ENCODE results near the gene FYB1.

Gene FYB1

DNA sequence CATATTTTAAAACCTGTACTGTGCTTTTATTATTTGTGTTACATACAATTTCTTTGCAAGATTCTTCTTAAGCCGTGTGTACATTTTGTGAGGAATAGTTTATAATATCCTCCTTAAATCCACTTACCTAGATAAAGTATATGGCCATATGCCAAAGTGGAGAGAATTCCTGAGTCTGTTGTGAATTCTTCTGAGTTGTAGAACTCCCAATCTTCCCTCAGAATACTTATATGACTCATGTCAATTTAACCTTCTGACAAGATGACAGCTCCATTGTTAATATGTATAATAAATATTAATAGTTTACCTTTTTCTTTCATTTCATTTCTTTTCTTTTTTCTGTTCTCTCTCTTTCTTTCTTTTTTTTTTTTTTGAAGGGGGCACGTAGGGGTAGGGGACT is 139.2 kb downstream of the FYB1 start:
- no peak for DNase-seq

DNA sequence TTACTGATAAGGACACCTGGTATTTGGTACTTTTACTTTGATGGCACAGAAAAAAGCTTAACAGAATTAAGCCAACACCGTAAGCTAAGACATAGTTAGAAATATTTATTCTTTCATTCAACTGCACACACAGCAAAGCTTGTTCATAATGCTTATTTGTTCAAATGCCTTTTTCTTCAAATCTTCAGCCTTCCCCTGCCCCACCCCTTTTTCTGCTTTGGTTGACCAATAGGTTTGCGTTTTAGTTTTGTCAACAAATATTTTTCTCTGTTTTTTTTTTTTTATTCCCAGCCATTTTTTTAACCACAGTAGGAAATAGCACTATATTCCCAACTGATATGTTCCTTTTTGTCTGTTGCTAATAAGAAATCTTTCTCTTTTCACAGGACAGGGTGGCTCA is 140.2 kb downstream of the FYB1 start:
- no peak for DNase-seq

DNA sequence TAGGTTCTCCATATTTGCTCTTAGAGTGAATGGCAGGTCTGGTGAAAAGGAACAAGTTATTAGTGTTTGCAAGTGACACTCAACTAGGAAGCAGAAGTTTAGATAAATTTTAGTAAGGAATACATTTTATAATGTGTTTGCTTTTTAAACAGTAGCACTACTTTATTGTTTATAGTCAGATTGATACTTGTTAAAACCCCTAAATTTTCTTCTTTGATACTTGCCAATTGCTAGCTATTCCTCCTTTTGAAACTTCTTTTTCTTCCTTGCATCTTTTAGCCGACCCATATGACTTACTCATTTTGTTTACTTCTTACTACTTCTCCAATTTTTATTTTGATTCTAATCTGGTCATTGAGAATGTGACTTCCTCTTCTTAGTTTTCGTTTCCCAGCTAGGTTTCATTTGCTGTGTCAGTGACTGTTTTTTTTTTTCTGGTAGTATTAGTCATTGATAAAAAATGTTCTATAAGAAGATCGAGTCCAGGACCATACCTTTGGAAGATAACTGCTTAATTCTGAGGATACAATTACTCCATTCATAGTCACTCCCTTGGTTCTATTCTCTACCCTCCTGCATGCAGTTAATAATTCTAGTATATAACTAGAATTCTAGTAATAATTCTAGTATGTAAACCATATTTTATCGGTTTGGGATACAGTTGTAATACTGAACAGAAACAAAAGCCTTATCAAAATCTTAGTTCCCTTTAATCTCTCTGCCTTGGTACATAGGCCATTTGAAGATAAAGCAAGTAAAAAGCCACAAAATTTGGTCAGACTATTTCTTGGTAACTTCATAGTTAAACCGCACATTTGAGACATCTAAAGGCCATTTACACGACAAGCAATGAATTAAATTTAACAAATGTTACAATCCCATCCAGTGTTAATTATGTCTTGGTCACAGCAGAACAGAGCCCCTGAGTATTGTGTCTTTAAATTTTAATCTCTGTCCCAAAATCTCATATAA is 142.3 kb downstream of the FYB1 start:
- DNase-seq, result peak; percentile 17 to 87 (median 53)

DNA sequence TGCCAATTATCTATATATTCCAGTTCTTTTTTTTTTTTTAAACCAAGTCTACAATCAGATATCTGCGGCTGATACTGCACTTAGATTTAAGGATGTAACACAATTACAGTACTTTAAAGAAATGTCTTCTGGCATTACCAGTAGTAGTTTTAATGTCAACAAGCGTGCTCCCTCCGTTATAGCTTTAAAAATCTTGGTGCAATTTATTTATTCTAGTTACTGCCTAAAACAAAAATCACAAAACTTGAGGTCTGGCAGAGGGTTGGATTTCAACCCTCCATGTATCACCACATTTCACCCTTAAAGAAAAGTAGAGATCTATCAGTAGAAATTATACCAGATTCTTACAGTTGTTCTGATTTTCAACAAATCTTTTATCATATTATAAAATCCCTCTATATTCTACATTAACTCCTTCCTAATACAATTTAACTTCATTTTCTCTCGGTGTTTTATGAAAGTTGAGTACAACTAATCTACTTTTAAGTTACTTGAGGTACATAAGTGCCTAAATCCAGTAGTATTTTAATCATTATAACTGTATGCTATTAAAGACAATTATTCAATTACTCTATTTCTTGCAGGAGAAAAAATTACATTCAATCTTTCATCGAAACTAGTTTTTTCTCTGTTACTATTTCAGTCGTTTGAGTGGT is 143.1 kb downstream of the FYB1 start:
- DNase-seq, result no peak

DNA sequence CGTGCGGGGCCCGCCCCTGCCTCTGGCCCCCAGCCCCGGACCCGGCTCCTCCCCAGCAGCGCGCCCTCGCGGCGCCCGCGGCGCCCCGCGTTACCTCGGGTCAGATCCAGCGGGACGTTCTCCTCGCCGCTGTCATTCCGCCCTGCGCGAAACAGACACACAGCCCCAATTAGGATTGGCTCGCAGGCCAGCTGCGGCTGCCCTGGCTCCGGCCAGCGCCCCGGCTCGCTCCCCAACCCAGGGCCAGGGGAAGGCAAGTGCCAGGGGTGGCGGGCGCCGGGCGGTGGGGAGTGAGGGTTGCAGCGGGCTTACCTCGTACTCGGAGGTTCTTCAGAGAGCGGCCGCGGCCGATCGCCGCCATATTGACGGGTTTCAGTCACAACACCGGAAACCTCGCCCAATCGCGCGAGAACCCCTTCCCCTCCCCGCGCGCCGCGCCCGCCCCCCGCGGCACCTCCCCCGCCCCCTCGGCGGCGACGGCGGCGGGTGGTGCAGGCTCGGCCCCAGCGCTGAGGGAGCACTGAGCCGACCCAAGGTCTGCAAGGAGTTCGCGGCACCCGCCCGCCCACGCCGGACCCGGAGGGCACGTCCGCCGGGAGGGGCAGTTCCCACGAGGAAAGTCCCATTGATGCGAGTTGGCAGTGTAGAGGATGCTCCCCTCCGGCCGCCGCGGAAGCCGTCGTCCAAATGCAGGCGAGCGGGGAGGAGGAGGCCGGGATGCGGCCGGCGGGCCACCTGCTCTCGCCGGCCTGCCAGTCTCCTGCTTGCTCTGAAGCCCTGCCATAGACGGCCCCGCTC is 145.1 kb downstream of the FYB1 start, which contains the start of gene RICTOR:
Gene RICTOR, minus strand, starts transcription at position 383 of the 798 bp plus-strand sequence. Its CDS starts 22 bp downstream, at position 361.
- peak; percentile 93 to 98 (median 96) for DNase-seq

DNA sequence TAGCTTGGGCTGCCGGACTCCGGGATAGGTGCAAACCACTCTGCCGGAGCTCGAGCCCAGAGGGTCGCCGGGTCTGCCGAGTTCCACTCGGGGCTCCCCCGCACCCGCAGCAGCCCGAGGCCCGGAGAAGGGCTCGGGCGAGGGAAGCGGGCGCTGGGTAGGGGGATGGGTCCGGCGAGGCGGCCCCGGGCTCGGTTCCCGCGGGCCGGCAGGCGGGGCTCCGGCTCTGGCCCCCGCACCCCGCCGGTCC is 145.7 kb downstream of the FYB1 start:
- no peak for DNase-seq

DNA sequence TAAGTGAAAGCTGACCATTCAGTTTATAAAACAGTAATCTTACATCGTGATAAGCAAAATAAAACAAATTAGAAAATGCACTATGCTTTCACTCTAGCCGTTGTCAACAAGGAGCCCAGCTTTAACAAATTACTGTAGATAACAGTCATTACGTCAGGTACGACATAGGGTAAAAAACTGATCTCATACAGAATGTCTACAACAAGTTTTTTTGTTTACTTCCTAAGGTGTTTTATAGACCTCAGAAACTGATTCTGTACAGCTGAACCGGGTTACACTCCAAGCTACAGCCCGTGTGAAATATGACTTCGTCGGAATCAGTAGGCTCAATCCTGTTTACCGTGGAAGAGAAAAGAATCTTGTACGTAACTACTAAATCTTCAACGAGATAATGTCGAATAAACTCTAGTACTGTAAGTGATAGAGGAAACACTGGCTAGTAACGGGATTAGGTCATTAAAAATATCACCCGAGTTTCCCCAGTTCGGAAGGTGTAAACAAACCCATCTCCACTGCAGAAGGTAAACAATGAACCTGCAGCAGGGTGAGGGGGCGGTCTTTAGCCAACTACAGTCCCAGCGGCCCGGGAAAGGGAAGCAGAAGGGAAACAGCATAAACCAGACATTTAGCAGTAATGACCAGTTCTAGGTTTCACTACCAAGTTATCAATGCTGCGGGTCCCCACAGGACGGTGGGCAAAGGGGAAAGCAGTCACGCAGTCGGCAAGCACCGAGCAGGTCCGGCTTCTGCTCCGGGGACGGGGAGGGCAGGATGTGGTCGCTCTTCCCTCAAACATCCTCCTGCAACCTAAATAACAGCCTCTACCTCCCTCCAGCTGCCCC is 146.2 kb downstream of the FYB1 start:
- DNase-seq, result peak; percentile 44 to 67 (median 66)

DNA sequence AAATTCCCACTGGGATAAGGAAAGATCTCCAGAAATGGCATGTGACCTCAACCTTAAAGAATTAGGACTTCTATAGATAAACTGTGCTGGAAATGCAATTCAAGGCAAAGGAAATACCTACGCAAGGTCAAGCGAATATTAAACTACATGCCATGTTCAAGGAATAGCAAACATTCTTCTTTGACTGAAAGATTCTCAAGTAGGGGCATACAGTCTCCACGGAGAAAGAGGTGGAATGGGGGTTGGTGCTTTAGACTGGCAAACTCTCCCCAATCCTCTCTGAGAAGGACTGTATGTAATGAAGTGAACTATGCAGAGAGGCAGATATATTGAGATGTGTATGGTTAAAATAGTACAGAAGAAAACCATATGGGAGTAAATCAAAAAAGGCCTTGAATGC is 151.3 kb downstream of the FYB1 start:
- DNase-seq, result no peak

DNA sequence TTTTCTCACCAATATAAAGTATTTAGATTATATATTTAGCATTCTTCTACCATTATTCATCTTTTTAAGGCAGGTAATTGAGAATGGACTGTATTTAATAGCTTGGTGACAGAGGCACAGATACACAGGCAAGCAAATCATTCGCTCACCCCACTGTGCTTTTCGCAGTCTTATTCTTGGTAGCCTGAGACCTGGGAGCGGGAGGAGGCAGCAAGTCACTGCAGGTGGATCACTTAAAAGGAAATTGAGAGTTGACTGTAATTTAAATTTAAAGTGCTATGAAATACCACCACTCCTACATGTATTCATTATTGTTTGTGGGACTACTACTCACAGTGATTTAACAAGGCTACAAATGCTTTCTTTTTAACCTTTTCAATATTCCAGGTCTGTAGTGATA is 154.9 kb downstream of the FYB1 start:
- DNase-seq, result no peak

DNA sequence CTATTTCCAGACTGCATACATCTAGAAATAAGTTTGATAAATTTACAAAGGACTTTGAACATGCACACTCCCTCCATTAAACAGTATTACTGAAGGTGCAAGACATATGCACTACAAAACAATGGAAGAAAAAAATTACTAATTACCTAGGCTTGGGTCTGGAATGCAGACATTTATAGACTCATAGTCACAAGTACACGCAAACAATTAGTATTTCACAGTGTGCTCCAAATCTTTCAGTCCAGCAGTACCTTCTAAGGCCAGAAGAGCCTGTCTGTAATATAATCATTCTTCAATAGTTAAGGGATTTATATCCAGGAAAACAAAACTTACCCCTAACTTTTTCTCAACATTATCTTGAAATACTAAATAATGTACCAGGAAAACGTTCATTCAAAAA is 156.3 kb downstream of the FYB1 start:
- no peak for DNase-seq

DNA sequence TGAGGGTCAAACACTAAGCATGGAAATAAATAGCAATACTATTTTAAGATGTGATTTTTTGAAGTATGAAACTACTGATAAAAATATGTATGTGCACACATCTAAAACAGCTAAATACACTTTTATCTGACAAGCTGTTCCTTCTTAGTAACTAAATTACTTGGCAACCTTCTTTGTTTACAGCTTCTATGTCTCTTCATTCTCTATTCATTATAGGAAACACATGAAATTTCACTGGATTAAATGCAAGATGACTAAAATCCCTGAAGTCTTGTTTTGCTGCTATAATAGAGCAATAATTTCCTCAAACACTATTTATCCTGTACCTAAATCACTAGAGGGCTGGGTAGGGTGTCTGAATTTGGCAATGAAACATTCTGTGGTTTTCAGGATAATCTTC is 156.8 kb downstream of the FYB1 start:
- DNase-seq, result no peak

DNA sequence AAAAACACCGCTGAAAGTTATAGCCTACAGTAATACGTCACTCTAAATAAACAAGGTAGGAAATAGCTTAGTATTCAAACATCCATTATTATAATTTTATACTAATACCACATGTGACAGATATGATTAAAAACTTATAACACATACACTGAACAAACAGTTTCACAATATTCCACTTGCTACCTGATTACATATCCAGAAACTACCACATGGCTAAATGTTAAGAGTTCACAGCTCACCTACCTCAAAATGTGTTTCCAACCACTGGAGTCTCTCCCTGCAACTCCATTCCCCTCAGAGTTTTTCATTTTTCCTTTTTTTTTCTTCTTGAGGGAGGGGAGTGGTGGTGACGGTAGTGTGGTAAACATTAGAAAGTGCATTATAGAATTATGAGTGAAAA is 157.3 kb downstream of the FYB1 start:
- DNase-seq, result no peak

DNA sequence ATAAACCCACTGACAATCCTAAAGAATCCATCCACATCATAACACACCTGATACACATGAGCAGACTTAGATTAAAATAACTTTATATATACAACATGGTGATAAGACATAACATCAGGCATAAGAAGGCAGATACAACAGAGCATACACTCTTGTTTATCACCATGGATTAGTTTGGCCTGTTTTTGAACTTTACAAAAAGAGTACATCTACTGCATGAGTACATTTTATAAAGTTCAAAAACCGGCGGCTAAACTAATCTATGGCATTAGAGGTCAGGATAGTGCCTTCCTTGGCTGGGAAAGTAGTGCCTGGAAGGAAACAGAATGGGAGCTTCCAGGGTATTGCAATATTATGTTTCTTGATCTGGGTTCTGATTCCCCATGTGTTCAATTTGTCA is 160.3 kb downstream of the FYB1 start:
- no peak for DNase-seq

DNA sequence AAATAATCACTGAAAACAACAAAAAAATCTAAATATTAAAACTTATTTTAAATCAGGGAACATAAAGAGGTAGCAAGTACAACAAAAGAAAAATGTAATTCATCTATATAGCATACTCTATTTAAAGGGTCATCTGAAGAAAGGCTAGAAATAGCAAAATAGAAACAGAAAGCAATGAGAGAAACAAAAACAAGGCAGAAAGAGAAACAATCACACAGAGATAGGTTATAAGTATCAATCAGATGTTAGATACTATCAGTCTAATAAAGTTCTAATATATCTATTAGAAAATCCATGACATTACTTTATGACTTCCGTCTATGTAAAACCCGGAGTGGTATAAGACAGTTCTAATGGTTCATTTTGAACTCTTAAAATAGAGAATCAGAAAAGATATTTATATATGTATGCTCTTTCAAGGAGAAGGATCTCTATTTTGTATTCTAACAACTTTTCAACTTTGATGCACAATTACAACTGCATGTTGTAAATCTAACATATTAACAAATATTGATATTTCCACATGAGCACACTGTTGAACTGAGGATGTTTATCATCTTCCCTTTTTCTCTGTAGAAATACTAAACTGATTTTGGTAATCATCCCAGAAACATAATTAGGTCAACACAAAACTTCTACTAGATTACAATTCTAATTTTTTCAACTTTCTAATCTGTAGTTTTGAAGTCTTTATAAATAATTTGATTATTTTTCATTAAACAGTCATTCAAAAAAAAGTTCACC is 161.0 kb downstream of the FYB1 start:
- DNase-seq, result peak in 2 of 4 experiments; percentile 8 to 15

DNA sequence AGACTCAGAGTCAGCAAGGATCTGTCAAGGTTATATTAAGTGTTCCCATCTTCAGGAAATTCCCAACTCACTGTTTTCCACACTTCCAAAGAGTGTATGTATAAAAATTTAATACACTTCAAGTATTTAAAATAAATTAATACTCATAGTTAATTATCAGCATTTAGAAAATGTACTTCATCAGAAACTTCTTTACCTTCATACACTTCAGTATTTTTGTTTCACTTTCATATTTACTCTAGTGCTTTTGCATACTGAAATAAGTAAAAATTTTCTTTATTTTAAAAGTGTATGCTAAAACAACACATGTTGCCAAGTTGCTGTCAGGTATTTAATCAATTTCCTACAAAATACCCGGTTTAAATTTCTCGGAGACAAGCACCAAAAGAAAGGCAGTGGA is 161.6 kb downstream of the FYB1 start:
- no peak for DNase-seq

DNA sequence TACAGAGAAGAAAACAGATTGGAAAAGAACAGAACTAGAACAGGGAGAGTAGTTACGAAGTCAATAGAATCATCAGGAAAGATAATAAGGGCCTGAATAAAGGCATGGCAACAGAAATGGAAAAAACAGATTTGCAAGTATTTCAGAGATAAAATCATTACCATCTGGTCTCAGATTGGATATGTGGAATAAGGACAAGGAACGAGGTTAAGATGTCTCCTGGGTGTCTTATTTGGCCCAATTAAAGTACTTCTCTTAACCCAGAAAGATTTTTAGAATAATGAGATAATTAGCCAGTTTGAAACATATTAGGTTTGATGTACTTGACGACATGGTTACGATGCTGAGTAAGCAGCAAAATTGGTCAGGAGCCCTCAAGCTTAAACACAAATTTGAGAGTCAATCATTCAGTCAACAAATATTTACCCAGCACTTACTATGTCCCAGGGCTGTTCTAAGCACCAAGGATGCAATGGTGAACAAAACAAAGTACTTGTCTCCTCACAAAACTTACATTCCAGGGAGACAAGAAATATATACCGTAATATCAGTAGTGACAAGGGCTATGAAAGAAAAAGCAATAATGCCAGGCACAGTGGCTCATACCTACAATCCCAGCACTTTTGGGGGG is 163.5 kb downstream of the FYB1 start:
- no peak for DNase-seq
